GM06990 (cell line): Measurements from ENCODE around the gene HTD2.
"Not testable (repeated sequence)": the region's sequence is repeated elsewhere in the genome, so short reads cannot be mapped to it uniquely, and the experiment has no call there.

Experiments used
- DNase-seq: peaks from one replicate; pipeline ENCODE4 v3.0.0-alpha.2; 2011; ENCODE audit not compliant: insufficient read length; ENCODE audit errors: extremely low read depth
- H3K27me3 ChIP-seq: replicated peaks from 2 replicates; pipeline ENCODE4 v1.6.0; 2011; ENCODE audit warnings: low read length; ENCODE audit not compliant: control insufficient read depth, insufficient read depth
- H3K36me3 ChIP-seq: 2 replicates; pipeline ENCODE4 v1.5.1; 2011; ENCODE audit warnings: low read length; ENCODE audit not compliant: control insufficient read depth, insufficient read depth
- H3K4me3 ChIP-seq: replicated peaks from 2 replicates; pipeline ENCODE4 v1.5.1; 2011; ENCODE audit warnings: low read depth, mild to moderate bottlenecking, control low read depth, low read length
- CTCF ChIP-seq: IDR thresholded peaks from 2 replicates; pipeline ENCODE4 v1.5.1; 2011; ENCODE audit warnings: low read length, control low read depth, mild to moderate bottlenecking, inconsistent platforms; ENCODE audit not compliant: insufficient read depth, poor library complexity, severe bottlenecking

HTD2 gene

GRCh38 chr3:58274027-58274614 lies 32.2 kb upstream of the HTD2 start:
- Histone ChIP-seq H3K27me3 (no peaks in the 10 kb centered on the region), H3K36me3 (no peaks in the 10 kb centered on the region; the same call in none of the 2 replicates), H3K4me3 (no peak overlapping the region)
- no peak for DNase-seq
- no peak for TF ChIP-seq CTCF

GRCh38 chr3:58281069-58281468 lies 25.3 kb upstream of the HTD2 start:
- Histone ChIP-seq H3K4me3 (no peak overlapping the region), H3K36me3 (peaks cover 4% of the 10 kb centered on the region), H3K27me3 (no peaks in the 10 kb centered on the region)
- no peak for DNase-seq
- no peak for TF ChIP-seq CTCF

GRCh38 chr3:58285334-58285733 lies 21.0 kb upstream of the HTD2 start:
- no peak overlapping the region for H3K4me3 ChIP-seq
- H3K27me3 ChIP-seq: no peaks in the 10 kb centered on the region
- no peak for DNase-seq
- no peak for TF ChIP-seq CTCF
- H3K36me3 ChIP-seq: peaks cover 4% of the 10 kb centered on the region

- peaks cover 4% of the 10 kb centered on the region for H3K36me3 ChIP-seq
- no peak for TF ChIP-seq CTCF
- DNase-seq: no peak
- no peak overlapping the region for H3K4me3 ChIP-seq
- H3K27me3 ChIP-seq: no peaks in the 10 kb centered on the region
These were observed 19.0 kb upstream of the HTD2 start for GRCh38 chr3:58287354-58287753.

GRCh38 chr3:58288011-58288728 lies 18.1 kb upstream of the HTD2 start:
- peak; percentile 16 for TF ChIP-seq CTCF
- no peak for DNase-seq
- H3K4me3 ChIP-seq: no peak overlapping the region
- peaks cover 2% of the 10 kb centered on the region; the same call in 1 of the 2 replicates for H3K36me3 ChIP-seq
- no peaks in the 10 kb centered on the region for H3K27me3 ChIP-seq

GRCh38 chr3:58288964-58289613 lies 17.2 kb upstream of the HTD2 start:
- not testable (repeated sequence) for H3K4me3 ChIP-seq, H3K36me3 ChIP-seq, DNase-seq, H3K27me3 ChIP-seq

- DNase-seq, H3K27me3 ChIP-seq, H3K4me3 ChIP-seq, H3K36me3 ChIP-seq: not testable (repeated sequence)
These were observed 15.9 kb upstream of the HTD2 start for GRCh38 chr3:58290446-58290845.
